IMR-90 (cell line): Measurements from ENCODE around the gene PRR29. TPM values are rescaled to one million over a fixed set of nuclear protein-coding genes. Genes with fewer than 3 reads are reported as not detected.

ENCODE experiments used
- ATAC-seq: fragments of 200-7000 bp; cut with Tn5 transposase; 2 replicates; pipeline ENCODE4 v1.9.1; 2020; ENCODE audit warnings: low read depth, mild to moderate bottlenecking, moderate library complexity
- BruUV-seq: library from RNA; stranded (reverse); fragments of 400-500 nt; replicated peaks from 2 replicates; lab custom pipeline; 2021; lab: Mats Ljungman, UMichigan
- CTCF ChIA-PET: fragments of 300-600 bp; formaldehyde crosslinking; extraction: SDS; loops from one replicate; lab custom pipeline; 2021; ENCODE audit warnings: antibody characterized with exemption; lab: Yijun Ruan, JAX
- POLR2A ChIA-PET: fragments of 300-600 bp; sonication (Branson Sonifier 250); formaldehyde crosslinking; loops from one replicate; lab custom pipeline; 2022; ENCODE audit warnings: antibody characterized with exemption; ENCODE audit not compliant: unreplicated experiment; lab: Charles Lee
- DNase-seq: peaks from one replicate; pipeline ENCODE4 v3.0.0; 2013
- H2AFZ ChIP-seq: replicated peaks from 2 replicates; pipeline ENCODE3; 2013; ENCODE audit warnings: low read length, mild to moderate bottlenecking; ENCODE audit not compliant: poor library complexity
- H2AK5ac ChIP-seq: 2 replicates; pipeline ENCODE4 v1.6.1; 2013; ENCODE audit warnings: low read depth, low read length, inconsistent platforms
- H2AK9ac ChIP-seq: replicated peaks from 2 replicates; pipeline ENCODE3; 2013; ENCODE audit warnings: mild to moderate bottlenecking, low read depth, low read length, moderate library complexity; ENCODE audit not compliant: poor library complexity
- H2BK120ac ChIP-seq: 2 replicates; pipeline ENCODE4 v1.6.1; 2013; ENCODE audit warnings: low read depth, low read length, inconsistent platforms
- H2BK15ac ChIP-seq: 3 replicates; pipeline ENCODE4 v1.6.1; 2013; ENCODE audit warnings: low read depth, low read length, inconsistent platforms
- H2BK20ac ChIP-seq: 2 replicates; pipeline ENCODE4 v1.6.1; 2013; ENCODE audit warnings: low read depth, mild to moderate bottlenecking, inconsistent platforms, low read length, moderate library complexity
- H2BK5ac ChIP-seq: 2 replicates; pipeline ENCODE4 v1.6.1; 2013; ENCODE audit warnings: mild to moderate bottlenecking, low read depth, low read length, inconsistent platforms; ENCODE audit not compliant: poor library complexity, severe bottlenecking
- H3K14ac ChIP-seq: replicated peaks from 2 replicates; pipeline ENCODE4 v1.6.1; 2013; ENCODE audit warnings: low read depth, low read length, inconsistent platforms
- H3K18ac ChIP-seq: 2 replicates; pipeline ENCODE4 v1.6.1; 2013; ENCODE audit warnings: low read depth, low read length, control low read depth
- H3K23ac ChIP-seq: 2 replicates; pipeline ENCODE4 v1.6.1; 2013; ENCODE audit warnings: low read depth, low read length, inconsistent platforms
- H3K27ac ChIP-seq: 2 replicates; pipeline ENCODE4 v1.5.1; 2013; ENCODE audit warnings: mild to moderate bottlenecking, control low read depth, low read length; ENCODE audit not compliant: insufficient read depth
- H3K27me3 ChIP-seq: 2 replicates; pipeline ENCODE4 v1.6.1; 2013; ENCODE audit warnings: low read length; ENCODE audit not compliant: control insufficient read depth, insufficient read depth
- H3K36me3 ChIP-seq: 2 replicates; pipeline ENCODE4 v1.6.1; 2013; ENCODE audit warnings: low read length, mixed read lengths; ENCODE audit not compliant: control insufficient read depth, insufficient read depth
- H3K4ac ChIP-seq: 2 replicates; pipeline ENCODE4 v1.6.1; 2013; ENCODE audit warnings: low read depth, low read length, inconsistent platforms
- H3K4me1 ChIP-seq: 2 replicates; pipeline ENCODE4 v1.6.1; 2013; ENCODE audit warnings: low read length, mixed read lengths; ENCODE audit not compliant: control insufficient read depth, insufficient read depth
- H3K4me2 ChIP-seq: 2 replicates; pipeline ENCODE4 v1.6.1; 2013; ENCODE audit warnings: low read depth, mild to moderate bottlenecking, control low read depth, low read length, moderate library complexity
- H3K4me3 ChIP-seq: 2 replicates; pipeline ENCODE4 v1.5.1; 2013; ENCODE audit warnings: low read depth, mild to moderate bottlenecking, control low read depth, low read length, moderate library complexity; ENCODE audit not compliant: insufficient read depth
- H3K56ac ChIP-seq: 2 replicates; pipeline ENCODE4 v1.6.1; 2013; ENCODE audit warnings: low read length, inconsistent platforms; ENCODE audit not compliant: insufficient read depth; ENCODE audit errors: extremely low read depth
- H3K79me1 ChIP-seq, 2 experiments: 2 replicates each; pipeline ENCODE4 v1.6.1; 2013; ENCODE audit warnings: low read length in 2 of 2, inconsistent platforms in 1 of 2, low read depth in 1 of 2
- H3K9ac ChIP-seq: 2 replicates; pipeline ENCODE4 v1.6.1; 2013; ENCODE audit warnings: low read depth, low read length, control low read depth
- H3K9me1 ChIP-seq: 2 replicates; pipeline ENCODE4 v1.6.1; 2013; ENCODE audit warnings: low read length, inconsistent platforms; ENCODE audit not compliant: insufficient read depth
- H3K9me3 ChIP-seq: 2 replicates; pipeline ENCODE4 v1.6.1; 2013; ENCODE audit warnings: low read length; ENCODE audit not compliant: control insufficient read depth, insufficient read depth
- H4K20me1 ChIP-seq: 2 replicates; pipeline ENCODE4 v1.6.1; 2013; ENCODE audit warnings: low read length, inconsistent platforms; ENCODE audit not compliant: insufficient read depth
- H4K5ac ChIP-seq: 2 replicates; pipeline ENCODE4 v1.6.1; 2013; ENCODE audit warnings: mild to moderate bottlenecking, low read depth, low read length, control low read depth
- H4K8ac ChIP-seq, 2 experiments: 2 replicates each; pipeline ENCODE4 v1.6.1; 2013; ENCODE audit warnings: low read depth in 2 of 2, low read length in 2 of 2, control low read depth in 1 of 2, inconsistent platforms in 1 of 2
- H4K91ac ChIP-seq: 2 replicates; pipeline ENCODE4 v1.6.1; 2013; ENCODE audit warnings: low read depth, low read length, inconsistent platforms; ENCODE audit not compliant: insufficient read depth
- BHLHE40 ChIP-seq: fragments of 150-350 bp; IDR thresholded peaks from 2 replicates; pipeline ENCODE4 v1.6.1; 2016; ENCODE audit warnings: mild to moderate bottlenecking, low read depth, low read length
- CHD1 ChIP-seq: IDR thresholded peaks from 2 replicates; pipeline ENCODE4 v1.6.1; 2012; ENCODE audit warnings: low read depth, low read length, improper control_type of control experiment
- ELK1 ChIP-seq: fragments of 150-350 bp; IDR thresholded peaks from 2 replicates; pipeline ENCODE4 v1.6.1; 2016; ENCODE audit warnings: low read depth, mild to moderate bottlenecking, low read length, moderate library complexity, borderline replicate concordance
- NFE2L2 ChIP-seq: fragments of 150-350 bp; IDR thresholded peaks from 2 replicates; pipeline ENCODE4 v1.6.1; 2016; ENCODE audit warnings: low read depth, mild to moderate bottlenecking, low read length
- POLR2A ChIP-seq: IDR thresholded peaks from 2 replicates; pipeline ENCODE4 v1.6.1; 2012; ENCODE audit warnings: mild to moderate bottlenecking, low read depth, low read length
- RAD21 ChIP-seq: IDR thresholded peaks from 2 replicates; pipeline ENCODE4 v1.6.1; 2012; ENCODE audit warnings: low read length, improper control_type of control experiment
- RCOR1 ChIP-seq: IDR thresholded peaks from 2 replicates; pipeline ENCODE4 v1.6.1; 2012; ENCODE audit warnings: mild to moderate bottlenecking, low read length, improper control_type of control experiment; ENCODE audit not compliant: insufficient replicate concordance
- SMC3 ChIP-seq: fragments of 150-350 bp; IDR thresholded peaks from 2 replicates; pipeline ENCODE4 v1.6.1; 2016; ENCODE audit warnings: low read depth, mild to moderate bottlenecking, antibody characterized with exemption, low read length, moderate library complexity
- WGBS, 2 experiments: methylation state at CpG; one replicate each; pipeline versions ENCODE4 v1.1.5 to v1.1.7; 2013; ENCODE audit warnings: missing lambda C conversion rate in 2 of 2; ENCODE audit not compliant: insufficient read length in 1 of 2; ENCODE audit errors: extremely low coverage in 2 of 2; 5-methylcytosine and 5-hydroxymethylcytosine counted together
- dilution Hi-C: fragments of 300-500 bp; cut with HindIII; formaldehyde crosslinking; loops from one replicate; pipeline ENCODE4 v1.14.3; 2018; ENCODE audit warnings: low sequenced_read_pairs; ENCODE audit not compliant: unreplicated experiment
- in situ Hi-C: fragments of 300-500 bp; cut with MboI; formaldehyde crosslinking; loops from 3 replicates; pipeline ENCODE4 v1.14.3; 2019; ENCODE audit warnings: low sequenced_read_pairs, inconsistent platforms, mixed read lengths
- intact Hi-C: fragments of 100-400 bp; cut with micrococcal nuclease; formaldehyde crosslinking; loops from 2 replicates; pipeline ENCODE4 v1.10.0; 2022
- polyA plus RNA-seq, 3 experiments: library from polyadenylated mRNA; depleted of rRNA; stranded (reverse); fragments of >200 nt; gene quantifications; 2 replicates each; pipeline ENCODE4 v1.2.3, GENCODE V29; 2012; ENCODE audit warnings: low replicate concordance in 1 of 3
- total RNA-seq: library from RNA; depleted of rRNA; stranded (reverse); fragments of >200 nt; gene quantifications from 2 replicates; pipeline ENCODE4 v1.2.3, GENCODE V29; 2012

The PRR29 gene
- total and polyA plus RNA-seq, 2 of the 4 experiments (the other 2 are of a cell fraction) = under 0.01 to 0.17 TPM

GRCh38 chr17:63978272-63979200 is 19.6 kb upstream of the PRR29 start:
- Histone ChIP-seq H2BK5ac (no peak overlapping the region), H3K4me1 (peaks cover 10% of the 10 kb centered on the region), H3K9ac (no peak overlapping the region), H3K27me3 (peaks cover 4% of the 10 kb centered on the region; the same call in 1 of the 2 replicates), H3K4me3 (no peak overlapping the region), H3K9me3 (peaks cover 4% of the 10 kb centered on the region), H2AFZ (no peak overlapping the region), H4K20me1 (peaks cover 3% of the 10 kb centered on the region; the same call in 1 of the 2 replicates), H3K27ac (no peak overlapping the region), H3K4ac (no peak overlapping the region), H3K4me2 (no peak overlapping the region), H3K14ac (no peak overlapping the region), H3K56ac (no peak overlapping the region), H3K9me1 (peaks cover 9% of the 10 kb centered on the region), H2BK15ac (no peak overlapping the region), H3K36me3 (no peaks in the 10 kb centered on the region), H4K91ac (no peak overlapping the region), H2AK5ac (0 out of 2 replicates have a peak overlapping the region, but pooled peaks have one; percentile 23), H2BK120ac (no peak overlapping the region), H2BK20ac (no peak overlapping the region), H3K79me1 (no peaks in the 10 kb centered on the region), H4K8ac (no peak overlapping the region), H3K18ac (no peak overlapping the region), H4K5ac (no peak overlapping the region), H3K23ac (no peak overlapping the region), H2AK9ac (no peak overlapping the region)
- DNase-seq = no peak
- ChIA-PET CTCF (interaction anchor here (0.6 to 1.1 kb wide), 2 partner anchors 12 to 17 kb away, joined by 3 read pairs; no protein-coding TSS in a partner anchor), POLR2A (no interaction called here)
- dilution Hi-C loops = no loop called here
- no TSS peak for BruUV-seq
- intact Hi-C loops = no loop called here
- no peak for ATAC-seq
- in situ Hi-C loops = no loop called here
- TF ChIP-seq BHLHE40 (no peak), RAD21 (no peak), RCOR1 (no peak), NFE2L2 (no peak), ELK1 (no peak), CHD1 (no peak), POLR2A (no peak), SMC3 (no peak)
- WGBS, 2 experiments = 35% methylated on average over 7 of the region's 13 CpGs; no CpG with 5 or more reads in 1 of the 2 experiments
